Measurements from ENCODE around the gene CCL18.
"Not testable (repeated sequence)": the region's sequence is repeated elsewhere in the genome, so short reads cannot be mapped to it uniquely, and the experiment has no call there.

DNA sequence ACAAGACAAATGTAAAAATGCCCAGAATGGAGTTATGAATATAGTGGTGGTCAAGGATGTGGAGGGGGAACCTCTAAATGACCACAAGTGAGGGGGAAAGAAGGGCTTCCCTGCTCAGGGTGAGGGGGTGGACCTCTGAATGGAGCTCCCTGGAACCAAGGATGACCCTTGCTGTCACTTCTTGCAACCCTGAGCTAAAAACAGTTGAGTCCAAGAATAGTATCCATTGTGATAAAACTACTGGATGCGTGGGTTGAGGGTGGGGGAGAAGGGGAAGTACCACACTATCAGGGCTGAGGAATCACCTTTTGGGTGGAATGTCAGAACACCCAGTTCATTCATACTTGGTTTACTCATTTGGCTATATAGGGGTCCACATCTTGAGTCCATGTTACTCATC is 34.9 kb downstream of the CCL18 start:
- not testable (repeated sequence) for TF ChIP-seq SMC3 (conservative IDR thresholded peaks at IDR 0.05; ENCODE audit: poor library complexity); EZH2 (IDR thresholded peaks at IDR 0.05; ENCODE audit: borderline replicate concordance, insufficient read depth, low read length, poor library complexity, severe bottlenecking); TAF1 (IDR thresholded peaks at IDR 0.05; ENCODE audit: low read depth); POLR2AphosphoS5 (IDR thresholded peaks at IDR 0.05); REST (IDR thresholded peaks at IDR 0.05; ENCODE audit: borderline replicate concordance); RAD21 (conservative IDR thresholded peaks at IDR 0.05)
- TF ChIP-seq, protein P1, sequence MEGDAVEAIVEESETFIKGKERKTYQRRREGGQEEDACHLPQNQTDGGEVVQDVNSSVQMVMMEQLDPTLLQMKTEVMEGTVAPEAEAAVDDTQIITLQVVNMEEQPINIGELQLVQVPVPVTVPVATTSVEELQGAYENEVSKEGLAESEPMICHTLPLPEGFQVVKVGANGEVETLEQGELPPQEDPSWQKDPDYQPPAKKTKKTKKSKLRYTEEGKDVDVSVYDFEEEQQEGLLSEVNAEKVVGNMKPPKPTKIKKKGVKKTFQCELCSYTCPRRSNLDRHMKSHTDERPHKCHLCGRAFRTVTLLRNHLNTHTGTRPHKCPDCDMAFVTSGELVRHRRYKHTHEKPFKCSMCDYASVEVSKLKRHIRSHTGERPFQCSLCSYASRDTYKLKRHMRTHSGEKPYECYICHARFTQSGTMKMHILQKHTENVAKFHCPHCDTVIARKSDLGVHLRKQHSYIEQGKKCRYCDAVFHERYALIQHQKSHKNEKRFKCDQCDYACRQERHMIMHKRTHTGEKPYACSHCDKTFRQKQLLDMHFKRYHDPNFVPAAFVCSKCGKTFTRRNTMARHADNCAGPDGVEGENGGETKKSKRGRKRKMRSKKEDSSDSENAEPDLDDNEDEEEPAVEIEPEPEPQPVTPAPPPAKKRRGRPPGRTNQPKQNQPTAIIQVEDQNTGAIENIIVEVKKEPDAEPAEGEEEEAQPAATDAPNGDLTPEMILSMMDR (IDR thresholded peaks at IDR 0.05; ENCODE audit: poor library complexity, severe bottlenecking): not testable (repeated sequence)
